ENCODE data around the gene CROT. TPM values are rescaled to one million over a fixed set of nuclear protein-coding genes. Genes with fewer than 3 reads are reported as not detected.
"Not testable (repeated sequence)": the region's sequence is repeated elsewhere in the genome, so short reads cannot be mapped to it uniquely, and the experiment has no call there.

CROT gene
- total RNA-seq, 1 donor from 2014 or later = 8.4 TPM

- no peak for TF ChIP-seq CTCF (IDR thresholded peaks at IDR 0.05)
- Histone ChIP-seq H3K27ac (no peak overlapping the region), H3K9me3 (no peaks in the 10 kb centered on the region), H3K27me3 (no peaks in the 10 kb centered on the region), H3K4me1 (no peaks in the 10 kb centered on the region), H3K4me3 (no peak overlapping the region), H3K36me3 (no peaks in the 10 kb centered on the region)
- no peak for DNase-seq
- intact Hi-C loops (cut with DNase I) = no loop called here
- ATAC-seq = no peak
These were observed 29.3 kb upstream of the CROT start for GRCh38 chr7:87316097-87316700.

- no peak overlapping the region for H3K27ac ChIP-seq
- intact Hi-C loops (cut with DNase I) = no loop called here
- H3K9me3 ChIP-seq = no peaks in the 10 kb centered on the region
- H3K4me3 ChIP-seq = no peak overlapping the region
- no peak for DNase-seq
- ATAC-seq = no peak
- no peaks in the 10 kb centered on the region for H3K4me1 ChIP-seq
- no peaks in the 10 kb centered on the region for H3K27me3 ChIP-seq
- H3K36me3 ChIP-seq = no peaks in the 10 kb centered on the region
- no peak for TF ChIP-seq CTCF (IDR thresholded peaks at IDR 0.05)
These were observed 28.5 kb upstream of the CROT start for GRCh38 chr7:87316846-87317552.

- intact Hi-C loops (cut with DNase I) = no loop called here
- ATAC-seq (no peak), DNase-seq (no peak)
- no peaks in the 10 kb centered on the region for H3K9me3 ChIP-seq
- H3K27me3 ChIP-seq = no peaks in the 10 kb centered on the region
- no peak overlapping the region for H3K27ac ChIP-seq
- no peaks in the 10 kb centered on the region for H3K4me1 ChIP-seq
- no peak for TF ChIP-seq CTCF (IDR thresholded peaks at IDR 0.05)
- no peak overlapping the region for H3K4me3 ChIP-seq
- no peaks in the 10 kb centered on the region for H3K36me3 ChIP-seq
These were observed 27.7 kb upstream of the CROT start for GRCh38 chr7:87317691-87318245.

- TF ChIP-seq CTCF (IDR thresholded peaks at IDR 0.05) = no peak
- DNase-seq (no peak), ATAC-seq (no peak)
- Histone ChIP-seq H3K36me3 (no peaks in the 10 kb centered on the region), H3K27ac (no peak overlapping the region), H3K9me3 (no peaks in the 10 kb centered on the region), H3K4me1 (no peaks in the 10 kb centered on the region), H3K4me3 (no peak overlapping the region), H3K27me3 (no peaks in the 10 kb centered on the region)
- intact Hi-C loops (cut with DNase I) = no loop called here
These were observed 26.7 kb upstream of the CROT start for GRCh38 chr7:87318741-87319140.

- not testable (repeated sequence) for ATAC-seq, DNase-seq
These were observed 26.3 kb upstream of the CROT start for GRCh38 chr7:87319154-87319581.

GRCh38 chr7:87322912-87323311 is 22.6 kb upstream of the CROT start:
- DNase-seq = no peak
- no peaks in the 10 kb centered on the region for H3K4me1 ChIP-seq

More at GRCh38 chr7:87319154-87319581, 26.3 kb upstream of the CROT start:
- H3K4me3 ChIP-seq; H3K9me3 ChIP-seq; H3K4me1 ChIP-seq; H3K27me3 ChIP-seq; H3K36me3 ChIP-seq; H3K27ac ChIP-seq; intact Hi-C loops (cut with DNase I): not testable (repeated sequence)

More at GRCh38 chr7:87322912-87323311, 22.6 kb upstream of the CROT start:
- H3K27me3 ChIP-seq = no peaks in the 10 kb centered on the region
- no peak overlapping the region for H3K27ac ChIP-seq
- H3K9me3 ChIP-seq = peaks cover 15% of the 10 kb centered on the region
- ATAC-seq = no peak
- H3K4me3 ChIP-seq = no peak overlapping the region
- intact Hi-C loops (cut with DNase I) = no loop called here
- TF ChIP-seq CTCF (IDR thresholded peaks at IDR 0.05) = no peak
- H3K36me3 ChIP-seq = no peaks in the 10 kb centered on the region

Data from upper lobe of right lung (tissue), 1 donor.